Stimulated activated naive B cell treated with anti-CD40 and anti-IgM and Interleukin-4, amounts not matched to agents 10 μg/mL and 1 μg/mL and 100 μg/mL, for 72 hours (primary cell): ENCODE results near the gene PARD6B.
"Not testable (repeated sequence)": the region's sequence is repeated elsewhere in the genome, so short reads cannot be mapped to it uniquely, and the experiment has no call there.

Experiments
- ATAC-seq, 2 donors: fragments of 150-1000 bp; cut with Tn5 transposase; replicated peaks; 2 replicates each; pipeline ENCODE4 v1.10.0; 2021; ENCODE audit warnings: moderate library complexity in 1 of 2
- DNase-seq: peaks from one replicate; pipeline ENCODE4 v3.0.0; 2021
- H3K27ac Mint-ChIP-seq: one replicate; pipeline ENCODE4 v1.8.0; 2022; ENCODE audit warnings: mild to moderate bottlenecking, mixed read lengths
- H3K27me3 Mint-ChIP-seq, 2 donors: one replicate each; pipeline ENCODE4 v1.8.0; 2022; ENCODE audit warnings: mixed read lengths in 2 of 2
- H3K36me3 Mint-ChIP-seq, 2 donors: one replicate each; pipeline ENCODE4 v1.8.0; 2022; ENCODE audit warnings: mixed read lengths in 2 of 2, mild to moderate bottlenecking in 1 of 2
- H3K4me1 Mint-ChIP-seq, 2 donors: one replicate each; pipeline ENCODE4 v1.8.0; 2022; ENCODE audit warnings: mixed read lengths in 2 of 2, mild to moderate bottlenecking in 1 of 2
- H3K4me3 Mint-ChIP-seq, 2 donors: one replicate each; pipeline ENCODE4 v1.8.0; 2022; ENCODE audit warnings: mild to moderate bottlenecking in 2 of 2, mixed read lengths in 2 of 2, moderate library complexity in 1 of 2
- H3K9me3 Mint-ChIP-seq, 2 donors: one replicate each; pipeline ENCODE4 v1.8.0; 2022; ENCODE audit warnings: mixed read lengths in 2 of 2, mild to moderate bottlenecking in 1 of 2

Gene PARD6B

DNA sequence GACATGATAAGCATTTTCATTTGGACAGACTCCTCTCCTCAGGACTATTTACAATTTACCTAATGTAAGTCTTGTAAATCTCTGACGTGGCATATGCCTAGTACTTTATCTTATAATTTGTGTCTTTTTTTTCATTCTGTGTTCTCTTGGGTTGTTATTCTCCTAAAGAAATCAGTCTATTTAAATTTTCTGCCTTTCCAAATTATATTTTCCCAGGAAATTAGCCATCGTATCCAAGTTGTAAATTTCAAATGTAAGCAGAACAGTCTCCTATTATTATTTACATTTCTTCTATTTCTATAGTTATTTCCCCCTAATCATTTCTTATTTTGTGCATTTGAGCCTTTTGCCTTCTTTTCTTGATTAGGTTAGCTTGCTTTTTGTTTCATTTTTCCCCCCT is 46.0 kb downstream of the PARD6B start:
- Mint-ChIP-seq H3K9me3 (no peaks in the 10 kb centered on the region), H3K27me3 (peaks cover 4 to 17% of the 10 kb centered on the region in 2 donors), H3K27ac (no peak overlapping the region), H3K4me3 (no peak overlapping the region), H3K4me1 (no peaks in the 10 kb centered on the region), H3K36me3 (no peaks in the 10 kb centered on the region)
- ATAC-seq (no peak), DNase-seq (no peak)

DNA sequence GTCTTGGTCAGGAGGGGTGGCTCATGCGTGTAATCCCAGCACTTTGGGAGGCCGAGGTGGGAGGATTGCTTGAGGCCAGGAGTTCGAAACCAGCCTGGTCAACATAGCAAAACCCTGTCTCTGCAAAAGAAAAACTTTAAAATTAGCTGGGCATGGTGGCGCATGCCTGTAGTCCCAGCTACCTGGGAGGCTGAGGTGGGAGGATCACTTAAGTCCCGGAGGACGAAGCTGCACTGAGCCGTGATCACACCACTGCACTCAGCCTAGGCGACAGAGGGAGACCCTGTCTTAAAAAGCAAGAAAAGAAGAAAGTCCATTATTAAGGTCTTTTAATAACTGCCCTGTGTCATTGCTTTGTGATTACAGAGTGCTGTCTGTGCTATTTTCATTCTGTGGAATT is 47.6 kb downstream of the PARD6B start:
- H3K27me3 Mint-ChIP-seq: peaks cover 4 to 17% of the 10 kb centered on the region in 2 donors
- not testable (repeated sequence) for H3K4me3 Mint-ChIP-seq, H3K4me1 Mint-ChIP-seq, H3K27ac Mint-ChIP-seq, H3K9me3 Mint-ChIP-seq, DNase-seq, H3K36me3 Mint-ChIP-seq, ATAC-seq

DNA sequence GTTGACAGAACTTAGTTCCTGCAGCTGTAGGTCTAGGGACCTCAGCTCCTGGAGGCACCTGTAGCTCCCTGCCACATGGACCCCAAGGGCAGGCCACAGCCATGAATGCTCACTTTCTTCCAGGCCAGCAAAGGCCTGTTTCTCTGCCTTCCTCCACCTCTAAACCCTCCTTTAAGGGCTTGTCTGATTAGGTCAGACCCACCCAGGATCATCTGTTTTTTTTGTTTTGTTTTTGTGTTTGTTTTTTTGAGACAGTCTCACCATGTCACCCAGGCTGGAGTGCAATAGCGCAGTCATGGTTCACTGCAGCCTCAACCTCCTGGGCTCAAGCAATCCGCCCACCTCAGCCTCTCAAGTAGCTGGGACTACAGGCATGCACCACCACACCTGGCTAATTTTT is 52.0 kb downstream of the PARD6B start:
- no peaks in the 10 kb centered on the region for H3K36me3 Mint-ChIP-seq
- no peak for ATAC-seq
- no peaks in the 10 kb centered on the region for H3K9me3 Mint-ChIP-seq
- H3K27me3 Mint-ChIP-seq: peaks cover 0 to 15% of the 10 kb centered on the region in 2 donors
- peak overlapping the region; percentile 51 for H3K27ac Mint-ChIP-seq
- no peaks in the 10 kb centered on the region for H3K4me1 Mint-ChIP-seq
- no peak for DNase-seq
- H3K4me3 Mint-ChIP-seq: no peak overlapping the region

DNA sequence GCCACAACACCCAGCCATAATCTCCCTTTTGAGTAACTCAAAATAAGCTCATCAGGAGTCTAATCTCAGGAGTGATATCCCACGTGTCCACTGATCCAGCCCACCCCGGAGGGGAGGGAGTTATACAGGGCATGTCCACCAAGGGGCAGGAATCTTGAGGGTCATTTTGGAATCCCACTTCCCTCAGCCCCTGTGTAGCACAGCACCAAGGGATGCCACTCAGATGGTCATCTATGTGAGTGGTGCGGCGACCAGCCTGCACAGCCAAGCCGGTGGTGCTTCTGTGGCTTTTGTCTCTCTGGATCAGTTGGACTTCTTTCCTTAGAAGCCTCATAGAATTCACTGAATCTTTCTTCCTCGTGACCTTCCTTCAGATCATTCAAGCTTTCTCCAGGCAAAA is 52.5 kb downstream of the PARD6B start:
- H3K4me1 Mint-ChIP-seq: no peaks in the 10 kb centered on the region
- H3K9me3 Mint-ChIP-seq: no peaks in the 10 kb centered on the region
- no peak for DNase-seq
- no peaks in the 10 kb centered on the region for H3K36me3 Mint-ChIP-seq
- H3K27ac Mint-ChIP-seq: no peak overlapping the region
- no peak overlapping the region for H3K4me3 Mint-ChIP-seq
- no peak for ATAC-seq
- peaks cover 0 to 15% of the 10 kb centered on the region in 2 donors for H3K27me3 Mint-ChIP-seq

DNA sequence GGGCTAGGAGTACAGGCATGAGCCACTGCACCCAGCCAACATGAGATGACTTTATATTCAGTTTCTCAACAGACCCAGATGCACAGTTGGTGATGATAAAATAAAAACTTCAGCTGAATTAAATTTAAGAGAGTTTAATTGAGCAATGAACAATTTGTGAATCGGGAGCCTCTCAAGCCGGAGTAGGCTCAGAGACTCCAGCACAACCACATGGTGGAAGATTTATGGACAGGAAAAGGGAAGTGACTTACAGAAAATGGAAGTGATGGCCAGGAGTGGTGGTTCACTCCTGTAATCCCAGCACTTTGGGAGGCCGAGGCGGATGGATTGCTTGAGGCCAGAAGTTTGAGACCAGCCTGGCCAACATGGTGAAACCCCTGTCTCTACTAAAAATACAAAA is 53.1 kb downstream of the PARD6B start:
- H3K9me3 Mint-ChIP-seq: no peaks in the 10 kb centered on the region
- ATAC-seq: no peak
- no peak overlapping the region for H3K27ac Mint-ChIP-seq
- DNase-seq: no peak
- peaks cover 0 to 15% of the 10 kb centered on the region in 2 donors for H3K27me3 Mint-ChIP-seq
- H3K4me1 Mint-ChIP-seq: no peaks in the 10 kb centered on the region
- H3K4me3 Mint-ChIP-seq: no peak overlapping the region
- H3K36me3 Mint-ChIP-seq: no peaks in the 10 kb centered on the region

DNA sequence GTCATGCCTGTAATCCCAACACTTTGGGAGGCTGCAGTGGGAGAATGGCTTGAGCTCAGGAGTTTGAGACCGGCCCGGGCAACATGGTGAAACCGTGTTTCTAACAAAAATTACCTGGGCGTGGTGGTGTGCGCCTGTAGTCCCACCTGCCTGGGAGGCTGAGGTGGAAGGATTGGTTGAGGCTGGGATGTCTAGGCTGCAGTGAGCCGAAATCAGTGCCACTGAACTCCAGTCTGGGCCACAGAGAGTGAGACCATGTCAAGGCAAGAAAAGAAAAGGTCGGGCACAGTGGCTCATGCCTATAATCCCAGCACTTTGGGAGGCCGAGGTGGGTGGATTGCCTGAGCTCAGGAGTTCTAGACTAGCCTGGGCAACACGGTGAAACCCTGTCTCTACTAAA is 55.3 kb downstream of the PARD6B start:
- Mint-ChIP-seq H3K4me1 (peaks cover 1 to 18% of the 10 kb centered on the region in 2 donors), H3K36me3 (no peaks in the 10 kb centered on the region), H3K4me3 (no peak overlapping the region), H3K27ac (no peak overlapping the region), H3K27me3 (peaks cover 0 to 7% of the 10 kb centered on the region in 2 donors), H3K9me3 (no peaks in the 10 kb centered on the region)
- ATAC-seq (no peak), DNase-seq (no peak)

DNA sequence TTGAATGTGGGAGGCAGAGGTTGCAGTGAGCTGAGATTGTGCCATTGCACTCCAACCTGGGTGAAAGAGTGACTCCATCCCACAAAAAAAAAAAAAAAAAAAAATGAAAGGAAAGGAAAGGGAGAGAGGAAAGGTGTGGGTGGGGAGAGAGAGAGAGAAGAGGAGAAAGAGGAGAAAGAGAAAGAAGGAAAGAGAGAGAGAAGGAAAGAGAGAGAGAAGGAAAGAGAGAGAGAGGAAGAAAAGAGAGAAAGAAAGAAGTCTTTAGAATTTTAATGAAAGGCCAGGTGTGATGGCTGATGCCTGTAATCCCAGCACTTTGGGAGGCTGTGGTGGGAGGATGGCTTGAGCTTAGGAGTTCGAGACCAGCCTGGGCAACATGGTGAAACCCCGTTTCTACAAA is 55.8 kb downstream of the PARD6B start:
- H3K9me3 Mint-ChIP-seq: no peaks in the 10 kb centered on the region
- no peaks in the 10 kb centered on the region for H3K36me3 Mint-ChIP-seq
- peak overlapping the region; percentile 15 for H3K27ac Mint-ChIP-seq
- ATAC-seq: no peak
- DNase-seq: no peak
- H3K4me3 Mint-ChIP-seq: no peak overlapping the region
- peaks cover 1 to 18% of the 10 kb centered on the region in 2 donors for H3K4me1 Mint-ChIP-seq
- H3K27me3 Mint-ChIP-seq: peaks cover 0 to 4% of the 10 kb centered on the region in 2 donors

DNA sequence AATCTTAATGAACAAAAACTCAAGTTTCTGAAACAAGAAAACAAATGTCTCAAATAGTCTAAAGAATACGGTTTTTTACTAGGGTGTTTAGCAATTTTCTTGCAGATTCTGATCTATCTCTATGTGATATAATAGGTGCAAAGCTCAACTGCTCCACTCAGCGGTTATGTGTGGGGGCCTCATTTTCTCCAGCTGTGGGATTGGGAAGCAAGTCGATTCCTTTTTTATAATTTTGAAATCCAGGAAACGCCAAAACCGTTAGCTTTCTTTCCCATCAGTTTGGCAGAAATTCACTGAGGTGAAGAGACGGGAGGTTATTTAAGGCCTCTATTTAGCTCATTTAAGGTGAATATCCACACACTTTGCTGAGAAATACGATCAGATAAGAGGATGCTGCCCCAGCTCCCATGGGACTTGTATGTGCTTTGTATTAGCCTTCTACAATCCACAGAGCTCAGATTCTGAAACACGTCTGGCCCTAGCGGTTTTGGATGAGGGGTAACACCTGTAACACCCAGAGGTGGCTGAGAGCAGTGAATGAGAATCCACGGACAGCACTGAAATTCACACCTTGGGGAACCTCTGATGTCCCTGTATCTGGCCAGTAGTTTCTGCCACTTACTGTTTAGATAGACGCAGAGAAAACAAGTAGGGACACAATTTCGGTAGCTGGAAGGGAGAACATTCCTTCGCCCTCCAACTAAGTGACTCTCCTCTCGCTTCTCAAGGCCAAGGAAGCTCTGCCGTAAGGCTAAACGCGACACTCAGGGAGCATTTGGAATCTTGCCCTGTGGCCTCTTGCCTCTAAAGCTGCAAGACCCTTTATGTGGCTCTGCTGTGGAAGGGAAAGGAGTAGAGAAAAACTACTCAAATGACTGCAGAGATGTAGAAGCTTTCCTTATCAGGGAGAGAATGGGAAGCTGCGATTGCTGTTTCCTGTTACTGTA is 56.9 kb downstream of the PARD6B start:
- ATAC-seq (no peak), DNase-seq (no peak)
- peaks cover 0 to 4% of the 10 kb centered on the region in 2 donors for H3K27me3 Mint-ChIP-seq
- H3K9me3 Mint-ChIP-seq: no peaks in the 10 kb centered on the region
- H3K4me3 Mint-ChIP-seq: no peak overlapping the region
- no peaks in the 10 kb centered on the region for H3K36me3 Mint-ChIP-seq
- peaks cover 1 to 18% of the 10 kb centered on the region in 2 donors for H3K4me1 Mint-ChIP-seq
- no peak overlapping the region for H3K27ac Mint-ChIP-seq

DNA sequence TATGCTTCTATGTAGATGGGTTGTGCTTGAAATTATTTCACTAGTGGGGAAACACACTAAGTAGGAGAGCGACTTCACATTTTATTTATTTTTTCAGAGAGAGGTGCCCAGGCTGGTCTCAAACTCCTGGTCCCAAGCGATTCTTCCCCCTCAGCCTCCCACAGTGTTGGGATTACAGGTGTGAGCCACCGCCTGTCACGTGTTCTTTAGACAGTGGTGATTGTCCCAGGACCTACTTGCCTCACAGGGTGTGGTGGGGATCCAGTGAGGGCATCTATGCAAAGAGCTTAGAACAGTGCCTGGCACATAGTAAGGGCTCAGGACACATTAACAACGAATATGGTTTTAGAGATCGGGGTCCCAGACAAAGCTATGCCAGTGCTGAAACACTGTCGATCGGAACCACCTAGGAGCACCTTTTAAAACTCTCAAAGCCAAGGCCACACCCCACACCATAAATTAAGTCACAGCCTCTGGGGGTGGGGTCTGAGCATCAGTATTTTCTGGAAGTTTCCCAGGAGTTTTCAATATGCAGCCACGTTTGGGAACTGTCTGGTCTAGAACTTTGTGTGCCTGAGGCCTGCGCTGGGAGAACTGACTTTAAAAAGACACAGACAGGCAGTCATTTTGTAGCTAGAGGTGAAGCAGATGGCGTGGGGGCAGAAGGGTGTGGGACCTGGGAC is 58.7 kb downstream of the PARD6B start:
- peaks cover 1 to 18% of the 10 kb centered on the region in 2 donors for H3K4me1 Mint-ChIP-seq
- H3K27ac Mint-ChIP-seq: peak overlapping the region; percentile 87
- H3K9me3 Mint-ChIP-seq: no peaks in the 10 kb centered on the region
- H3K4me3 Mint-ChIP-seq: no peak overlapping the region
- ATAC-seq (no peak), DNase-seq (no peak)
- H3K27me3 Mint-ChIP-seq: peaks cover 0 to 4% of the 10 kb centered on the region in 2 donors
- no peaks in the 10 kb centered on the region for H3K36me3 Mint-ChIP-seq

DNA sequence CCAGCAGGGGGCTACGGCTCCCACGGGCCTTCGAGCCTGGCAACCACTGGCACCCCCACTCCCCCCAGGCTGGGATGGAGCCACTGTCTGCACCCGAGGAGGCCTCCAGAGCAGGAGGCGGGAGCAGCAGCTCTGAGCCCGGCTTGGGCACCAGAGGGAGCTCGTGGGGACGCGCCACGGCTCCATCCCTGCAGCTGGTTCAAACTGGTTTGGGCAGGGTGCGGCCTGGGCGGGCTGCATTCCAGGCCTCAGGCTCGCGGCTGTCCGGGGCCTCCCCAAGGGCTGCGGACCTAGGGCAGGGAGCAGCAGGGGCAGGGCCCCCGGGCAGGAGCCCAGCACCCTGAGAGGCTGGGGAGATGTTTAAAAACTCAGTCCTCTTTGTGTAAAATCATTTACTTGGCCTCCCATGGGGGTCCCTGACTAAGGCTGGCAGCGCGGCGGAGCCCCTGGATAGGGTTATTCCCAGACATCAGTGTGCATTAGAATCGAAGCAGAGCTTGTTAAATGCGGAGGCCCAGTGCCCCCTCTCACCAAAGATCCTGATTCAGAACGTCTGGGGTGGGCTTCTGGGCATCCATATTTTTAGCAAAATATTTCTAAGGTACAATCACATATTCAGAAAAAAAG is 59.4 kb downstream of the PARD6B start:
- ATAC-seq (peak; percentile 76), DNase-seq (peak; percentile 83)
- H3K4me1 Mint-ChIP-seq: peaks cover 1 to 21% of the 10 kb centered on the region in 2 donors
- H3K27me3 Mint-ChIP-seq: peaks cover 0 to 4% of the 10 kb centered on the region in 2 donors
- peak overlapping the region; percentile 87 for H3K27ac Mint-ChIP-seq
- H3K4me3 Mint-ChIP-seq: peak overlapping the region in 1 of 2 donors; percentile 59
- no peaks in the 10 kb centered on the region for H3K9me3 Mint-ChIP-seq
- no peaks in the 10 kb centered on the region for H3K36me3 Mint-ChIP-seq

DNA sequence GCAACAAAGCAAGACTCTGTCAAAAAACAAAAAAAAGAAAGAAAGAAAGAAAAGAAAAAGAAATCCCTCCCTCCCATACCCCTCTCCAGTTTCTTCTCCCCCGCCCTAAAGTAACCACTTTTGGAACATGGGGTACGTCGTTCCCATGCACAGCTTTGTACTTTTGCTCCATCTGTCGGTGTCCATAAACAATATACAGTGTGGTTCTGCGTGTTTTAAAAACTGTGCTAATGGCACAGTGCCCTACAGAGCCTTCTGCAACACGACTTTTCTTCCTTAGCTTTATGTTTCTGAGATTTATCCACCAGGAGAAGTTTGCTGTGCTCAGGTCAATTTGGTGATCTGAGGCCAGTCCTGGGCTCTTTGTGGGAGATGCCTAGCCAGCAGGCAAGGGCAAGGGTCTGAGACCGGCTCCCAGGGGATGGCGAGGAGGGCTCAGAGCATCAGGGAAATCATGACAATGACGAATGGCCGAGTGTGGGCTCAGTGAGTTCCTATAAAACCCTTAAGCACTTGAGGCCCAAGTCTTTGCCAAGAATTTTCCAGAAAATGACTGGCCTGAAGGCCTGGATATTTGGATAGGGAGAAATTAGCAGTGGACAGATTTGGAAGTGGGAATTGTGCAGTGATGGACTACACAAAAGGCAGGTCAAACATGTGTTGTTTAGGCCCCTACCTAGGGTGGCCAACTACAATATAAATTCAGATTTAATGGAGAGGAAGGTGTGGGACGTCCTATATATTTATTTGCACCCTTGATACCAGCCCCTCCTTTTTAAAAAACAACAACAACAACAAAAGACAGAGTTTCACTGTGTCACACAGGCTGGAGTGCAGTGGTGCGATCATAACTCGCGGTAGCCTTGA is 61.6 kb downstream of the PARD6B start:
- no peaks in the 10 kb centered on the region for H3K9me3 Mint-ChIP-seq
- no peak overlapping the region for H3K4me3 Mint-ChIP-seq
- peaks cover 4 to 29% of the 10 kb centered on the region in 2 donors for H3K4me1 Mint-ChIP-seq
- no peaks in the 10 kb centered on the region for H3K27me3 Mint-ChIP-seq
- H3K27ac Mint-ChIP-seq: peak overlapping the region; percentile 60
- no peak for ATAC-seq
- DNase-seq: no peak
- peaks cover 0 to under 1% of the 10 kb centered on the region in 2 donors for H3K36me3 Mint-ChIP-seq

DNA sequence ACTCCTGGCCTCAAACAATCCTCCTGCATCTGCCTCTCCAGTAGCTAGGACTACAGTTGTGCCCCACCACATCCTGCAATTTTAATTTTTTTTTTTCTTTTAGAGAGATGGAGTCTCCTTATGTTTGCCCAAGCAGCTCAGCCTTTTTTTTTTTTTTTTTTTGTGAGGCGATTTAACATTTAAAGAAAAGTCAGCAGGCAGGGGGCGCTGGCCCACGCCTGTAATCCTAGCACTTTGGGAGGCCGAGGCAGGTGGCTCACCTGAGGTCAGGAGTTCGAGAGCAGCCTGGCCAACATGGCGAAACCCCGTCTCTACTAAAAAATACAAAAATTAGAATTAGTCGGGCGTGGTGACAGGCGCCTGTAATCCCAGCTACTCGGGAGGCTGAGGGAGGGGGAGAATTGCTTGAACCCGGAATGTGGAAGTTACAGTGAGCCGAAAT is 62.2 kb downstream of the PARD6B start:
- H3K27me3 Mint-ChIP-seq, H3K36me3 Mint-ChIP-seq: not testable (repeated sequence)

DNA sequence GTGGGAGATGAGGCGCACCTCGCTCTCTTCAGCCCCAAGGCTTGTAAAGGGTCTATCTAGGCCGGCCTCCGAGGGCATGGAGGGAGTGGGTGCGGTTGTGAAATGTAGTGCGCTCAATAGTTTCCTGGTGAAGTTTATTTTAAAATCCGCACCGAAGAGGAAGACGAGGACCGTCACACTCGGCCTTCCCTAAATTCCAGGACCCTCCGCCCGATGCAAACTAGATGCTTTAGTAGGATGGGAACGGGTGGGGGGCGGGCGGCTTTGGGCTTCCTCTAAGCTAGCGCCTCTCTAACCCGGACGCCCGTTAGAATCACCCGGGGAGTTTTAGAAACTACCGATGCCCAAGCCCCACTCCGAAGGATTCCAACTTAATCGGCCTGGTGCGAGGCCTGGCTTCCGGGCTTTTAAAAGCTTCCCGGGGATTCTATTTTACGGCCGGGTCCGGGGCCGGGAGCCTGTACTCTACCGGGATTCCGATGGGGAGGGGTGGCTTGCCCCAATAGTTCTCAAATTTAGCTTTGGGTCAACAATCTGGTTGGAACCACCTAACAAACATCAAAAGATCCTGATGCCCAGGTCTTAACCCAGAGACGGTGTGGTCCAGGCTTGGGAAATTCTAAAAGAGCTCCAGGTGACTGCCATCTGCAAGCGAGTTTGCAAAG is 62.9 kb downstream of the PARD6B start:
- peak; percentile 2 to 4 for ATAC-seq

More for the DNA sequence above, 62.2 kb downstream of the PARD6B start:
- not testable (repeated sequence) for DNase-seq, ATAC-seq, H3K9me3 Mint-ChIP-seq
- H3K4me3 Mint-ChIP-seq: peak overlapping the region in 1 of 2 donors; percentile 54
- H3K27ac Mint-ChIP-seq: peak overlapping the region; percentile 56
- peaks cover 4 to 29% of the 10 kb centered on the region in 2 donors for H3K4me1 Mint-ChIP-seq

More for the DNA sequence above, 62.9 kb downstream of the PARD6B start:
- Mint-ChIP-seq H3K27ac (peak overlapping the region; percentile 20), H3K27me3 (no peaks in the 10 kb centered on the region), H3K4me1 (peaks cover 9 to 36% of the 10 kb centered on the region in 2 donors), H3K9me3 (no peaks in the 10 kb centered on the region), H3K4me3 (peak overlapping the region; percentile 60 to 74), H3K36me3 (peaks cover 0 to 3% of the 10 kb centered on the region in 2 donors)
- no peak for DNase-seq
